ENCODE results near the gene PWWP2B.

GRCh38 chr10:132353456-132354355 lies 43.3 kb upstream of the PWWP2B start:
- TF ChIP-seq TP53 (CRISPR knock-in tag; IDR thresholded peaks at IDR 0.05): no peak
- no peak for TF ChIP-seq CTCF (IDR thresholded peaks at IDR 0.05)
- TF ChIP-seq ATF2 (CRISPR knock-in tag; IDR thresholded peaks at IDR 0.05; ENCODE audit: borderline replicate concordance, low read depth): no peak
- no peak for TF ChIP-seq SP1 (CRISPR knock-in tag; conservative IDR thresholded peaks at IDR 0.05)
- no peak for TF ChIP-seq ZNF425 (CRISPR knock-in tag; conservative IDR thresholded peaks at IDR 0.05)
- TF ChIP-seq STAT6 (CRISPR knock-in tag; conservative IDR thresholded peaks at IDR 0.05; ENCODE audit: low read depth): no peak
- TF ChIP-seq CREB1 (CRISPR knock-in tag; IDR thresholded peaks at IDR 0.05): no peak
- no peak for TF ChIP-seq AFF4 (CRISPR knock-in tag; IDR thresholded peaks at IDR 0.05; ENCODE audit: borderline replicate concordance)

Data from WTC11 (cell line).